Neuronal stem cell (in vitro differentiated cells): ENCODE measurements around the gene DMD.

ENCODE experiments used
- DNase-seq: peaks from one replicate; pipeline ENCODE4 v3.0.0-alpha.2; 2013; ENCODE audit warnings: low spot score
- H2AFZ ChIP-seq: one replicate; pipeline ENCODE4 v1.6.1; 2013; ENCODE audit warnings: mild to moderate bottlenecking, low read length, inconsistent platforms
- H2AK5ac ChIP-seq: 2 replicates; pipeline ENCODE4 v1.6.1; 2013; ENCODE audit warnings: low read depth, mild to moderate bottlenecking, inconsistent platforms, low read length, moderate library complexity, mixed read lengths
- H2BK120ac ChIP-seq: 2 replicates; pipeline ENCODE4 v1.6.1; 2013; ENCODE audit warnings: low read depth, mild to moderate bottlenecking, inconsistent platforms, low read length, moderate library complexity, mixed read lengths
- H2BK12ac ChIP-seq: one replicate; pipeline ENCODE4 v1.6.1; 2013; ENCODE audit warnings: low read length, inconsistent platforms
- H2BK15ac ChIP-seq: 2 replicates; pipeline ENCODE4 v1.6.1; 2013; ENCODE audit warnings: mild to moderate bottlenecking, low read length, inconsistent platforms, mixed read lengths
- H2BK5ac ChIP-seq: one replicate; pipeline ENCODE4 v1.6.1; 2013; ENCODE audit warnings: inconsistent platforms, mild to moderate bottlenecking, low read length, moderate library complexity
- H3K14ac ChIP-seq: one replicate; pipeline ENCODE4 v1.6.1; 2013; ENCODE audit warnings: low read length, inconsistent platforms
- H3K18ac ChIP-seq: 2 replicates; pipeline ENCODE4 v1.6.1; 2013; ENCODE audit warnings: low read length, inconsistent platforms
- H3K23ac ChIP-seq: 2 replicates; pipeline ENCODE4 v1.6.1; 2013; ENCODE audit warnings: low read depth, mild to moderate bottlenecking, mixed read lengths, low read length, inconsistent platforms; ENCODE audit not compliant: poor library complexity
- H3K27ac ChIP-seq: replicated peaks from 3 replicates; pipeline ENCODE4 v1.5.1; 2013; ENCODE audit warnings: low read length, inconsistent platforms
- H3K27me3 ChIP-seq, 3 experiments: 2 replicates each; pipeline ENCODE4 v1.6.1; 2013; ENCODE audit warnings: low read length in 3 of 3, mild to moderate bottlenecking in 2 of 3, inconsistent platforms in 1 of 3, low read depth in 1 of 3, mixed read lengths in 1 of 3, moderate library complexity in 1 of 3; ENCODE audit not compliant: control insufficient read depth in 3 of 3, insufficient read depth in 3 of 3
- H3K36me3 ChIP-seq, 2 donors: replicated peaks in 1 of 2; 2 replicates each; pipeline ENCODE4 v1.6.1; 2013; ENCODE audit warnings: low read length in 2 of 2; ENCODE audit not compliant: control insufficient read depth in 2 of 2, insufficient read depth in 2 of 2
- H3K4ac ChIP-seq: 2 replicates; pipeline ENCODE4 v1.6.1; 2013; ENCODE audit warnings: inconsistent platforms, mild to moderate bottlenecking, low read length, moderate library complexity
- H3K4me1 ChIP-seq, 2 donors: 1 replicate in 1 of 2; 2 replicates in 1 of 2; pipeline ENCODE4 v1.6.1; 2013; ENCODE audit warnings: low read length in 2 of 2, low read depth in 1 of 2; ENCODE audit not compliant: control insufficient read depth in 2 of 2, insufficient read depth in 1 of 2
- H3K4me2 ChIP-seq: one replicate; pipeline ENCODE4 v1.6.1; 2013; ENCODE audit warnings: mild to moderate bottlenecking, low read length, inconsistent platforms; ENCODE audit not compliant: insufficient read depth, poor library complexity, severe bottlenecking
- H3K4me3 ChIP-seq, 2 donors: 2 replicates each; pipeline ENCODE4 v1.5.1; 2013; ENCODE audit warnings: low read length in 2 of 2, mild to moderate bottlenecking in 2 of 2, inconsistent platforms in 1 of 2, moderate library complexity in 1 of 2
- H3K79me1 ChIP-seq: one replicate; pipeline ENCODE4 v1.6.1; 2013; ENCODE audit warnings: low read depth, mild to moderate bottlenecking, inconsistent platforms, low read length, moderate library complexity
- H3K9ac ChIP-seq: one replicate; pipeline ENCODE4 v1.6.1; 2013; ENCODE audit warnings: mild to moderate bottlenecking, low read depth, low read length, inconsistent platforms; ENCODE audit not compliant: poor library complexity
- H3K9me3 ChIP-seq, 2 donors: replicated peaks in 1 of 2; 2 replicates each; pipeline versions ENCODE3 to v1.6.1; 2013; ENCODE audit warnings: low read length in 2 of 2, mild to moderate bottlenecking in 2 of 2, inconsistent platforms in 1 of 2, low read depth in 1 of 2, mixed read lengths in 1 of 2, moderate library complexity in 1 of 2; ENCODE audit not compliant: control insufficient read depth in 2 of 2, insufficient read depth in 1 of 2
- H4K8ac ChIP-seq: one replicate; pipeline ENCODE4 v1.6.1; 2013; ENCODE audit warnings: low read depth, mild to moderate bottlenecking, inconsistent platforms, low read length, moderate library complexity
- H4K91ac ChIP-seq: one replicate; pipeline ENCODE4 v1.6.1; 2013; ENCODE audit warnings: low read length, low read depth, mild to moderate bottlenecking, inconsistent platforms; ENCODE audit not compliant: poor library complexity
- WGBS, 2 donors: extraction: QIAGEN DNeasy Blood & Tissue Kit; methylation state at CpG; one replicate each; pipeline ENCODE4 v1.1.7; 2013; ENCODE audit warnings: missing lambda C conversion rate in 2 of 2, mixed read lengths in 1 of 2; ENCODE audit not compliant: insufficient read length in 2 of 2, insufficient replicate concordance in 1 of 2; ENCODE audit errors: extremely low coverage in 2 of 2; 5-methylcytosine and 5-hydroxymethylcytosine counted together

Gene DMD

GRCh38 chrX:31153475-31154047, 2057.8 kb downstream of the DMD start:
- no peaks in the 10 kb centered on the region for H3K79me1 ChIP-seq
- no peaks in the 10 kb centered on the region for H3K9me3 ChIP-seq
- H2BK5ac ChIP-seq, result no peak overlapping the region
- H3K4me1 ChIP-seq, result no peaks in the 10 kb centered on the region
- H3K4me2 ChIP-seq, result no peak overlapping the region
- no peaks in the 10 kb centered on the region for H3K27me3 ChIP-seq
- H2AFZ ChIP-seq, result no peak overlapping the region
- H3K9ac ChIP-seq, result no peak overlapping the region
- H3K18ac ChIP-seq, result no peak overlapping the region
- no peak overlapping the region for H3K4ac ChIP-seq
- H2AK5ac ChIP-seq, result no peak overlapping the region
- H2BK120ac ChIP-seq, result no peak overlapping the region
- no peak overlapping the region for H2BK15ac ChIP-seq
- H3K36me3 ChIP-seq, result no peaks in the 10 kb centered on the region
- H3K4me3 ChIP-seq, result no peak overlapping the region
- WGBS, 2 donors, result no CpG with 5 or more reads among the region's 1 CpG
- no peak for DNase-seq
- H4K8ac ChIP-seq, result no peak overlapping the region
- no peak overlapping the region for H3K27ac ChIP-seq
- no peak overlapping the region for H3K14ac ChIP-seq
- no peak overlapping the region for H4K91ac ChIP-seq
- H3K23ac ChIP-seq, result no peak overlapping the region
- H2BK12ac ChIP-seq, result no peak overlapping the region

DNA sequence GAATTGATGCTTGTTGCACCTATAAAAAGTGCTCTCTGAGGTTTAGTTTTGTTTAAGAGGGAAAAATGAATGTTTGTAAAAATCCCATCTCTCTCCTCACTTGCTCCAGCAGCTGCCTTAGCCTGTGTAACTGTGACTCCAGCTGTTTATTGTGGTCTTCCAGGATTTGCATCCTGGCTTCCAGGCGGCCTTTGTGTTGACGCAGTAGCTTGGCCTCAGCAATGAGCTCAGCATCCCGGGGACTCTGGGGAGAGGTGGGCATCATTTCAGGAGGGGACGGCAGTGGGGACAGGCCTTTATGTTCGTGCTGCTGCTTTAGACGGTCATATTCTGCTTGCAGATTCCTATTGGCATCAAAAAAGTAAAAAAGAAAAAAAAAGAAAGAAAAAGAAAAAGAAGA, 2064.2 kb downstream of the DMD start:
- DNase-seq, result no peak
- no peak overlapping the region for H2BK120ac ChIP-seq
- no peak overlapping the region for H3K18ac ChIP-seq
- H3K4me1 ChIP-seq, result no peaks in the 10 kb centered on the region
- no CpG with 5 or more reads among the region's 6 CpGs for WGBS, 2 donors
- H3K4me2 ChIP-seq, result no peak overlapping the region
- H3K4ac ChIP-seq, result no peak overlapping the region
- H3K36me3 ChIP-seq, result peaks cover 3 to 5% of the 10 kb centered on the region in 2 donors
- no peak overlapping the region for H4K8ac ChIP-seq
- no peak overlapping the region for H3K27ac ChIP-seq
- no peaks in the 10 kb centered on the region for H3K9me3 ChIP-seq
- no peak overlapping the region for H2BK12ac ChIP-seq
- no peak overlapping the region for H3K9ac ChIP-seq
- no peaks in the 10 kb centered on the region for H3K27me3 ChIP-seq
- no peaks in the 10 kb centered on the region for H3K79me1 ChIP-seq
- H3K23ac ChIP-seq, result no peak overlapping the region
- H2AK5ac ChIP-seq, result no peak overlapping the region
- no peak overlapping the region for H4K91ac ChIP-seq
- H2BK15ac ChIP-seq, result no peak overlapping the region
- H3K4me3 ChIP-seq, result no peak overlapping the region
- H2AFZ ChIP-seq, result peak overlapping the region; percentile 15
- H3K14ac ChIP-seq, result no peak overlapping the region
- H2BK5ac ChIP-seq, result no peak overlapping the region

- WGBS, 2 donors, result no CpG with 5 or more reads among the region's 5 CpGs
- Histone ChIP-seq H2BK5ac (no peak overlapping the region), H4K91ac (no peak overlapping the region), H2BK12ac (no peak overlapping the region), H3K23ac (no peak overlapping the region), H3K18ac (no peak overlapping the region), H3K4me2 (no peak overlapping the region), H2AK5ac (no peak overlapping the region), H3K14ac (no peak overlapping the region), H3K4ac (no peak overlapping the region), H3K27me3 (no peaks in the 10 kb centered on the region), H2BK15ac (no peak overlapping the region), H2AFZ (no peak overlapping the region), H3K4me1 (no peaks in the 10 kb centered on the region), H3K36me3 (peaks cover 0 to 6% of the 10 kb centered on the region in 2 donors), H3K9me3 (peaks cover 0 to 3% of the 10 kb centered on the region in 2 donors), H2BK120ac (no peak overlapping the region), H3K79me1 (no peaks in the 10 kb centered on the region), H3K4me3 (no peak overlapping the region), H3K9ac (no peak overlapping the region), H3K27ac (no peak overlapping the region), H4K8ac (no peak overlapping the region)
- no peak for DNase-seq
Observed at GRCh38 chrX:31139961-31140360, 2071.4 kb downstream of the DMD start.

DNA sequence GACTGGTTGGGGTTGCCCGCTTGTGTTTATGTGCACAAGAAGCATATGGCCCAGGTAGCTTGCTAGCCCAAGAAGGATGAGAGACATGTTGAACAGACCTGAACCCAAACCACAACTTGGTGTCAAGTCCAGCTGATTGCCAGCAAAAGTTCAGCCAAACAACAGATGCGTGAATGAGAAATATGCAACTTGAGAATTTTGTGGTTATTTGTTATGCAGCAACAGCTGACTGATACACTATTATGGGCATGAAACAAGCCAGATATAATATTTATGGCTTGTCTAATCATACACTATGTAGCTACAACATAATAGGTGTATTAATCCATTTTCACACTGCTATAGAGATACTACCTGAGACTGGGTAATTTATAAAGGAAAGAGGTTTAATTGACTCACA, 2073.2 kb downstream of the DMD start:
- no CpG with 5 or more reads among the region's 2 CpGs for WGBS, 2 donors
- Histone ChIP-seq H3K23ac (no peak overlapping the region), H3K9me3 (peaks cover 0 to 3% of the 10 kb centered on the region in 2 donors)

More for the DNA sequence above, 2073.2 kb downstream of the DMD start:
- H2BK5ac ChIP-seq, result no peak overlapping the region
- no peak overlapping the region for H2BK120ac ChIP-seq
- H2BK15ac ChIP-seq, result no peak overlapping the region
- no peak overlapping the region for H3K9ac ChIP-seq
- no peak overlapping the region for H4K8ac ChIP-seq
- H3K18ac ChIP-seq, result no peak overlapping the region
- H3K27me3 ChIP-seq, result no peaks in the 10 kb centered on the region
- no peak overlapping the region for H2AK5ac ChIP-seq
- H3K27ac ChIP-seq, result no peak overlapping the region
- H3K36me3 ChIP-seq, result peaks cover 2 to 3% of the 10 kb centered on the region in 2 donors
- no peak for DNase-seq
- H3K4me3 ChIP-seq, result no peak overlapping the region
- H4K91ac ChIP-seq, result no peak overlapping the region
- no peaks in the 10 kb centered on the region for H3K79me1 ChIP-seq
- H2BK12ac ChIP-seq, result no peak overlapping the region
- H3K4ac ChIP-seq, result no peak overlapping the region
- H2AFZ ChIP-seq, result no peak overlapping the region
- no peak overlapping the region for H3K4me2 ChIP-seq
- H3K4me1 ChIP-seq, result no peaks in the 10 kb centered on the region
- no peak overlapping the region for H3K14ac ChIP-seq
